Spinal cord (tissue), 10 donors: Measurements from ENCODE around the gene RIMBP2. TPM values are rescaled to one million over a fixed set of nuclear protein-coding genes. Genes with fewer than 3 reads are reported as not detected.
"Not testable (repeated sequence)": the region's sequence is repeated elsewhere in the genome, so short reads cannot be mapped to it uniquely, and the experiment has no call there.

ENCODE experiments used
- DNase-seq, 6 donors: peaks; one replicate each; pipeline versions ENCODE4 v3.0.0 to v3.0.0-alpha.2; 2013 to 2015; ENCODE audit warnings: low spot score in 6 of 6, low read depth in 4 of 6
- H3K27ac ChIP-seq: one replicate; pipeline ENCODE4 v1.5.1; 2013; ENCODE audit warnings: low read depth, low read length, control low read depth
- H3K27me3 ChIP-seq: one replicate; pipeline ENCODE4 v1.6.1; 2013; ENCODE audit warnings: low read length; ENCODE audit not compliant: control insufficient read depth, insufficient read depth
- H3K36me3 ChIP-seq: one replicate; pipeline ENCODE4 v1.6.1; 2013; ENCODE audit warnings: low read length; ENCODE audit not compliant: control insufficient read depth, insufficient read depth
- H3K4me1 ChIP-seq: one replicate; pipeline ENCODE4 v1.6.1; 2013; ENCODE audit warnings: low read length; ENCODE audit not compliant: control insufficient read depth, insufficient read depth
- H3K4me3 ChIP-seq: one replicate; pipeline ENCODE4 v1.5.1; 2013; ENCODE audit warnings: low read depth, low read length, control low read depth
- H3K9me3 ChIP-seq: one replicate; pipeline ENCODE4 v1.6.1; 2013; ENCODE audit warnings: low read length; ENCODE audit not compliant: control insufficient read depth, insufficient read depth
- WGBS: methylation state at CpG from one replicate; pipeline ENCODE4 v1.1.5; 2013; ENCODE audit warnings: missing lambda C conversion rate; ENCODE audit not compliant: insufficient coverage; 5-methylcytosine and 5-hydroxymethylcytosine counted together
- polyA plus RNA-seq, 2 donors: library from polyadenylated mRNA; unstranded; fragments of 120-200 nt; gene quantifications; one replicate each; pipeline ENCODE4 v1.2.1, GENCODE V29; 2013; ENCODE audit not compliant: insufficient read length in 2 of 2
- total RNA-seq, 2 donors: library from RNA; depleted of rRNA in 1 of 2; stranded (reverse); fragments of 120-200 nt in 1 of 2; fragments of >200 nt in 1 of 2; gene quantifications; one replicate each; pipeline versions ENCODE4 v1.2.3 to v1.2.4, GENCODE V29; 2013 to 2014
- donor health status: healthy.

The RIMBP2 gene
- total and polyA plus RNA-seq, 4 donors: 11.4 to 37.3 (median 27.5) TPM

- H3K4me3 ChIP-seq, H3K9me3 ChIP-seq, H3K36me3 ChIP-seq, H3K27ac ChIP-seq, H3K27me3 ChIP-seq, DNase-seq: not testable (repeated sequence)
- peaks cover 14% of the 10 kb centered on the region for H3K4me1 ChIP-seq
- WGBS: 100% methylated on average over 1 of the region's 11 CpGs
These were observed 35.9 kb upstream of the RIMBP2 start for GRCh38 chr12:130752037-130752436.

- Histone ChIP-seq H3K27ac (no peak overlapping the region), H3K4me1 (peaks cover 10% of the 10 kb centered on the region), H3K27me3 (no peaks in the 10 kb centered on the region), H3K4me3 (no peak overlapping the region), H3K9me3 (no peaks in the 10 kb centered on the region), H3K36me3 (no peaks in the 10 kb centered on the region)
- 36% methylated on average over 10 of the region's 10 CpGs for WGBS
- peak in 1 of 6 donors; percentile 22 for DNase-seq
These were observed 32.7 kb upstream of the RIMBP2 start for GRCh38 chr12:130748786-130749185.

- peak; percentile 69 to 98 (median 86) for DNase-seq
- H3K36me3 ChIP-seq: no peaks in the 10 kb centered on the region
- no peaks in the 10 kb centered on the region for H3K27me3 ChIP-seq
- no peak overlapping the region for H3K27ac ChIP-seq
- no peak overlapping the region for H3K4me3 ChIP-seq
- 1% methylated on average over 6 of the region's 13 CpGs for WGBS
- no peaks in the 10 kb centered on the region for H3K9me3 ChIP-seq
- H3K4me1 ChIP-seq: peaks cover 10% of the 10 kb centered on the region
These were observed 32.0 kb upstream of the RIMBP2 start for GRCh38 chr12:130747867-130748740.

- no peak for DNase-seq
- Histone ChIP-seq H3K27me3 (no peaks in the 10 kb centered on the region), H3K36me3 (no peaks in the 10 kb centered on the region), H3K4me1 (peaks cover 10% of the 10 kb centered on the region), H3K27ac (no peak overlapping the region), H3K4me3 (no peak overlapping the region), H3K9me3 (no peaks in the 10 kb centered on the region)
- WGBS: 73% methylated on average over 9 of the region's 9 CpGs
These were observed 30.4 kb upstream of the RIMBP2 start for GRCh38 chr12:130746546-130746945.

- Histone ChIP-seq H3K27me3 (no peaks in the 10 kb centered on the region), H3K9me3 (no peaks in the 10 kb centered on the region), H3K27ac (no peak overlapping the region), H3K4me1 (peaks cover 10% of the 10 kb centered on the region), H3K4me3 (no peak overlapping the region), H3K36me3 (no peaks in the 10 kb centered on the region)
- WGBS: 100% methylated on average over 1 of the region's 4 CpGs
- no peak for DNase-seq
These were observed 29.8 kb upstream of the RIMBP2 start for GRCh38 chr12:130745921-130746320.

GRCh38 chr12:130744274-130744673 lies 28.2 kb upstream of the RIMBP2 start:
- peaks cover 3% of the 10 kb centered on the region for H3K9me3 ChIP-seq
- no peak for DNase-seq
- no peak overlapping the region for H3K27ac ChIP-seq
- H3K4me3 ChIP-seq: no peak overlapping the region
- no peaks in the 10 kb centered on the region for H3K36me3 ChIP-seq
- no peaks in the 10 kb centered on the region for H3K27me3 ChIP-seq
- H3K4me1 ChIP-seq: peaks cover 10% of the 10 kb centered on the region
- WGBS: 82% methylated on average over 5 of the region's 5 CpGs

GRCh38 chr12:130743606-130744005 lies 27.5 kb upstream of the RIMBP2 start:
- no peak overlapping the region for H3K27ac ChIP-seq
- no peaks in the 10 kb centered on the region for H3K36me3 ChIP-seq
- peaks cover 10% of the 10 kb centered on the region for H3K4me1 ChIP-seq
- no peaks in the 10 kb centered on the region for H3K27me3 ChIP-seq
- no peak for DNase-seq
- WGBS: 94% methylated on average over 2 of the region's 5 CpGs
- H3K9me3 ChIP-seq: peaks cover 3% of the 10 kb centered on the region
- no peak overlapping the region for H3K4me3 ChIP-seq

GRCh38 chr12:130743176-130743575 lies 27.1 kb upstream of the RIMBP2 start:
- H3K36me3 ChIP-seq: no peaks in the 10 kb centered on the region
- H3K27ac ChIP-seq: no peak overlapping the region
- no CpG with 5 or more reads among the region's 2 CpGs for WGBS
- DNase-seq: no peak
- peaks cover 10% of the 10 kb centered on the region for H3K4me1 ChIP-seq
- H3K4me3 ChIP-seq: no peak overlapping the region
- no peaks in the 10 kb centered on the region for H3K27me3 ChIP-seq
- H3K9me3 ChIP-seq: peaks cover 3% of the 10 kb centered on the region

GRCh38 chr12:130742716-130743115 lies 26.6 kb upstream of the RIMBP2 start:
- Histone ChIP-seq H3K9me3 (peaks cover 3% of the 10 kb centered on the region), H3K4me3 (no peak overlapping the region), H3K27me3 (no peaks in the 10 kb centered on the region), H3K27ac (no peak overlapping the region), H3K4me1 (peaks cover 5% of the 10 kb centered on the region), H3K36me3 (no peaks in the 10 kb centered on the region)
- WGBS: no CpG with 5 or more reads among the region's 1 CpG
- DNase-seq: no peak

- Histone ChIP-seq H3K4me1 (peaks cover under 1% of the 10 kb centered on the region), H3K36me3 (no peaks in the 10 kb centered on the region), H3K27ac (no peak overlapping the region), H3K27me3 (no peaks in the 10 kb centered on the region), H3K9me3 (peaks cover 3% of the 10 kb centered on the region), H3K4me3 (no peak overlapping the region)
- DNase-seq: no peak
- WGBS: 94% methylated on average over 12 of the region's 12 CpGs
These were observed 26.0 kb upstream of the RIMBP2 start for GRCh38 chr12:130742112-130742511.
